Cardiac septum (tissue), 1 donor: Measurements from ENCODE around the gene C16orf82. TPM values are rescaled to one million over a fixed set of nuclear protein-coding genes. Genes with fewer than 3 reads are reported as not detected.
"Not testable (repeated sequence)": the region's sequence is repeated elsewhere in the genome, so short reads cannot be mapped to it uniquely, and the experiment has no call there.

Experiments used
- DNase-seq: peaks from one replicate; pipeline ENCODE4 v3.0.0-alpha.2; 2020; ENCODE audit warnings: low spot score
- intact Hi-C: fragments of 100-400 bp; cut with DNase I; formaldehyde crosslinking; loops from one replicate; pipeline ENCODE4 v1.14.0; 2022
- total RNA-seq: library from RNA; stranded (reverse); fragmentation: NEBNext Ultra II Directional; extraction: Animal tissue kit (Norgen Biotek cat#: 25700); gene quantifications from one replicate; pipeline ENCODE4 v1.2.1, GENCODE V29; 2021
- donor health status: DM: no; HTN: no; CAD: no.

The C16orf82 gene
- total RNA-seq, 1 donor from 2014 or later: not detected

DNA sequence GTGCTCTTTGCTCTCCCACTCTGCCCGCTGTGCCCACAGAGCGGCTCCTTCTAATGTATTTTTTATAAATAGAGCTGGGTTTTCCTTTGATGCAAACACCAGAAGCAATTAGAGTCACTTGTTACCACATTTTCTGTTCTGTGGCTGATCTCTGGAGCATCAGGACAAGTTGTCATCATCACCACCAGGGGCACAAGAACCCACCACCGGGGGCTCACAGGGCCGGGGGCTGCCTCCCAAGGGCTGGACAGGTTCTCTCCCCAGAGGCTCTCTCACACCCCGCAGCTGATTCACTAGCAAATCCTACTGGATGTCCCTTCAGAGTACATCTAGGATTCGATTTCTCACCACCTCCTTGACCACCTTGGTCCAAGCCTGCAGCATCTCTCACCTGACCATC, 18.5 kb downstream of the C16orf82 start:
- peak; percentile 59 for DNase-seq
- intact Hi-C loops: no loop called here

DNA sequence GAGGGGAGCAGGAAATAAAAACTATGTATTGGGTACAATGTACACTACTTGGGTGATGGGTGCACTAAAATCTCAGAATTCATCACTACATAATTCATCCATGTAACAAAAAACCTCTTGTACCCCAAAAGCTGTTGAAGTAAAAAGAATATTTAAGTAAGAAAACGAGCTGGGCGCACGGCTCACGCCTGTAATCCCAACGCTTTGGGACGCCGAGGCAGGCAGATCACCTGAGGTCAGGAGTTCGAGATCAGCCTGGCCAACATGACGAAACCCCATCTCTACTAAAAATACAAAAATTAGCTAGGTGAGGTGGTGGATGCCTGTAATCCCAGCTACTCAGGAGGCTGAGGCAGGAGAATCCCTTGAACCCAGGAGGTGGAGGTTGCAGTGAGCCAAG, 19.3 kb downstream of the C16orf82 start:
- DNase-seq: peak; percentile 71
- intact Hi-C loops: not testable (repeated sequence)

DNA sequence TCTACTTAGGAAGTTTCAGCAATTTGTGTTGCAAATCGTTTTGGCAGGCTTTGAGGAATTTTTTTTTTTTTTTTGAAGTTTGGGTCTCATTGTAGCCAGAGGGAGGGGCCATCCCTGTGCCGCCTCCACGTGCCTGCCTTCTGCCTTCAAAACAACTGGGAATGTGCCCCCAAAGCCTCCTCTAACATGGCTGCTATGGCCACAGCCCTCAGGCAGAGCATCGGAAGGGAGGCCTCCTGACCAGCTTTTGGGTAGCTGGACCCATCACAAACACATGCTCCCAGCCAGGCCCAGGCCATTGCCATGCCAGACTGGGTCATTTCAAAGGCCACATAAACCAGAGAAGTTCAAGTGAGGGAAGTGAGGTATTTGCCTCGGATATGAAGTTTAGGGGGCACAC, 21.5 kb downstream of the C16orf82 start:
- peak; percentile 24 for DNase-seq
- intact Hi-C loops: no loop called here

DNA sequence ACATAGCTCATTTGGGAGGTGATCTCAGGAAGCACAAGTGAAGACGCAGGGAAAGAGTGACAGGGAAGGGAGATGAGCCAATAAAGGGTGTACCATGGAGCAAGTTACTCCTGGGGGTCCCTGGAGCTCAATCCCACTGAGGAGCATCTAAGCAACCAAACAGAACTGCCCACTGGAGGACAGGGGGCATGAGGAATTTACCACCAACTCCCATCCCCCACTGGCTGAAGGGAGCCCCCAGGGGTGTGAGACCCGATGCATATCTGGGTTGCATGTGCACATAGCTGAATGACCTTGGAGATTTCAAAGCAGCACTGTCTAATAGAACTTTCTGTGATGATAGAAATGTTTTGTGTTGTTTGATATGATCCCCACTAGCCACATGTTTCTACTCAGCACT, 29.6 kb downstream of the C16orf82 start:
- DNase-seq: peak; percentile 62
- intact Hi-C loops: no loop called here

DNA sequence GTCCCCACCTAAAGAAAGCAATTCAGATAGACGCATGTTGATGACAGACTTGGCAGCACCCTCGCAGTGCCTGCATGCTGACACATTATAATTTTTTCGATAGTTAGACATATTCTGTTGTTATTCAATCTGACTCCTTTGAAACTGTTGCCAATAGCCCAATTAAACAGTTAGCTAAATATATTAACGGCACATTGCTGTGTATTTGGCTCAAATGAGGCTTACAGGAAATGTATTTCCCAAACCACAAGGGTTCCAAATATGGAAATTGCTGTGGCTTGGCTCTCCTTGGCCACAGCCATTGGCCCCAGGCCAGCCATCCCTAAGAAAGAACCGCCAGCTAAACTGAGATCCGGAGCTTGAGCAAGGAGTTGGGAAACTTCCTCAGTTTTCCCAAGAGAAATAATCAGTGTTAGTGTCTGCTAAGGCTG, 31.1 kb downstream of the C16orf82 start:
- intact Hi-C loops: no loop called here
- DNase-seq: peak; percentile 77

DNA sequence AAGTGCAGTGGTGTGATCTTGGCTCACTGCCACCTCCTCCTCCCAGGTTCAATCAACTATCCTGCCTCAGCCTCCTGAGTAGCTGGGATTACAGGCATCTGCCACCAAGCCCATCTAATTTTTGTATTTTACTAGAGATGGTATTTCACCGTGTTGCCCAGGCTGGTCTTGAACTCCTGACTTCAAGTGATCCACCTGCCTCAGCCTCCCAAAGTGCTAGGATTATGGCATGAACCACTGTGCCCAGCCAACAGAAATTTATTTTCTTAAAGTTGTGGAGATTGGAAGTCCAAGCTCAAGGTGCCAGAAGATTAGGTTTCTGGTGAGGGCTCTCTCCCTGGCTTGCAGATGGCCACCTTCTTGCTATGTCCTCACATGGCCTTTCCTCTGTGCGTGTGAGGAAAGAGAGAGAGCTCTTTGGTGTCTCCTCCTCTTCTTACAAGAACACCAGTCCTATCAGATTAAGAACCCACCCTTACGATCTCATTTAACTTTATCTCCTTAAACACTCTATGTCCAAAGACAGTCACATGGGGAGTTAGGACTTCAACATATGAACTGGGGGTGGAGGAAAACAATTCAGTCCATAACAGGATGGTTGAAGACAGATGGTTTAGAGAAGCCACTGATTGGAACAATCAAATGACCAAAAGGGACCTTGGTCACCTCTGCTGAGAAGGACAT, 31.8 kb downstream of the C16orf82 start:
- intact Hi-C loops: no loop called here
- no peak for DNase-seq

DNA sequence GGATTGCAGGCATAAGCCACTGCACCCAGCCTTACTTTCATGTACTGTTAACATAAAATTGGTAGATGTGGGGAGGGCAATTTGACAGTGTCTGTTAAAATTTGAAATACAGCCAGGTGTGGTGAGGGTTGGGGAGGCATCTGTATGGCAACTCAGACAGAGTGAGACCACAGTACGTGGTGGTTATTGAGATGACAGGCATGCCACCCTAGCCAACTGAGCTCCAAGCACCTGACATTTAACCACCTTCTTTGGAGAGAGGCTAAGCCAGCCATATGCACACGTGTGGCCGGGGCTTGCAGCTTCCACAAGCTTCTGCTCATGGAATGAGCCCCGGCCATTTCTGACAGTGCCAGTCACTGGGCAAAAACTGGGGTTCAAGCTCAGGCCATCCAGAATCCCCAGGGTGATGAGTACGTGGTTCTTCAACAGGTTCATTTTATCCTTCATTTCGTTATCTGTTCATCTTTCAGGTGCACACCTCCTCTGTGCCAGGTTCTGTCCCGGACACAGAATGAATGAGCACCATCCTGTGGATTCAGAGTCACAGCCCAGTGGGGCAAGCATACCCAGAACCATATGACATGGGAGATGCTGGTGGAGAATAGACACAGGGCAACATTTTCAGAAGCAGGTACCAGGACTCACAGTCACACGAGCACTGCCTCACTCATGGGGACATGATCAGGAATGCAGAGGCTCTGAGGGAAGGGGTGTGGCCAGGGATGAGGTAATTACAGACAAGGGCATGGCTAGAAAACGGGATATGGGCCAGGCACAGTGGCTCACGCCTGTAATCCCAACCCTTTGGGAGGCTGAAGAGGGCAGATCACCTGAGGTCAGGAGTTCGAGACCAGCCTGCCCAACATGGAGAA, 36.2 kb downstream of the C16orf82 start:
- intact Hi-C loops: no loop called here
- DNase-seq: peak; percentile 33

DNA sequence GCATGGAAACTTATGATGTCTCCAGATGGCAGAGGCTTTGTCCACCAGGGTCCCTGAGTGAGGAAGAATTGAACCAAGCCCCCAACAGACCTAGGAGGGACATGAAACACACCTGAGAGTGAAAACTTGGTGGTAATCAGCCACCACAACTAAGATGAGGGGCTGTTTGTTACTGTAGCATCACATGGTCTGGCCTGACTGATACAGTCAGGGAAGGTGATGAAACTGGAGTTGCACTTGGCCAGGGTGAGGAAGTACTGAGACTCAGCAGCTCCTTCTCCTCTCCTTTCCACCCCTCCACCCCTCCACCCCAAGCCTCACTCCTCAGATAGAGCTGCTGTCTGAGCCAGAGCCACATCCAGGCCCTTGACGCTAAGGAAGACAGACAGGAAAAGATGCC, 37.2 kb downstream of the C16orf82 start:
- intact Hi-C loops: no loop called here
- peak; percentile 39 for DNase-seq

DNA sequence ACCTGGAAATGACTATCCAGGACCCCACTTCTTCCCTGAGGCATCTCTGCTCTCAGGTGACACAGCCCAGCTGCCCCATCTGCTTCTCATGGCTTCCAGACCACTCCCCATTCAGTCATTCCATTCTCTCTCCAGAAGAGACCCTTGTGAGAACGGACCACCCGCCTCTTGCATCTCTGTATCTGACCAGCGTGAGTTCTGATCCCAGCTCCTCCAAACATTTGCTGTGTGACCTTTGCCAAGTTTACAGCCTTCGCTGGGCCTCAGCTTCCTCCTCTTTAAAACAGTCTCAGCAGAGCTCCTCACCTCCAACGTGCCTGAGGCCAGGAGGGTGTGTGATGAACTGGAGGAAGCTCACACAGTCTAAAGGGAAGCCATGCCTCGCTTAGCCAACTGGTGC, 39.6 kb downstream of the C16orf82 start:
- no peak for DNase-seq
- intact Hi-C loops: loop anchor here (5.0 kb wide), 1 partner anchor 1874 kb away; no protein-coding TSS in a partner anchor

DNA sequence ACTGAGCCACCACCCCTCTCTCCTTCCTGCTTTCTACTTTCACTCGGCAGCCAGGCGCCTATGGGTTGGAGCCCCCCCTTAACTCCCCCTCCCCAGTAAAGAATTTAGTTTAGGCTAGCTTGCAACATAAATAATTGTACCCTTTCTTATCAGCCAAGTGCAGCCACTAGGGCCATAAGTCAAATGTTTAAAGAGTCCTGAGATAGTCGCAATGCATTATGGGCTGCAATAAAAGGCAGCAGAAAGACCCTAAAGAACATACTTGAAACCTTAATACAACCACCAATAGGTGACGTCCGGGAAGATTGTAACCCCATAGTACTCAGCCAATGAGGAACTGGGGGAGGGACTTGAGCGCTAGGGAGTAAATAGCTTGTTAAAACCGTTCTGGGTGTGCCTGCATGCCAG, 40.5 kb downstream of the C16orf82 start:
- intact Hi-C loops: loop anchor here (5.0 kb wide), 1 partner anchor 1875 kb away; no protein-coding TSS in a partner anchor
- no peak for DNase-seq

DNA sequence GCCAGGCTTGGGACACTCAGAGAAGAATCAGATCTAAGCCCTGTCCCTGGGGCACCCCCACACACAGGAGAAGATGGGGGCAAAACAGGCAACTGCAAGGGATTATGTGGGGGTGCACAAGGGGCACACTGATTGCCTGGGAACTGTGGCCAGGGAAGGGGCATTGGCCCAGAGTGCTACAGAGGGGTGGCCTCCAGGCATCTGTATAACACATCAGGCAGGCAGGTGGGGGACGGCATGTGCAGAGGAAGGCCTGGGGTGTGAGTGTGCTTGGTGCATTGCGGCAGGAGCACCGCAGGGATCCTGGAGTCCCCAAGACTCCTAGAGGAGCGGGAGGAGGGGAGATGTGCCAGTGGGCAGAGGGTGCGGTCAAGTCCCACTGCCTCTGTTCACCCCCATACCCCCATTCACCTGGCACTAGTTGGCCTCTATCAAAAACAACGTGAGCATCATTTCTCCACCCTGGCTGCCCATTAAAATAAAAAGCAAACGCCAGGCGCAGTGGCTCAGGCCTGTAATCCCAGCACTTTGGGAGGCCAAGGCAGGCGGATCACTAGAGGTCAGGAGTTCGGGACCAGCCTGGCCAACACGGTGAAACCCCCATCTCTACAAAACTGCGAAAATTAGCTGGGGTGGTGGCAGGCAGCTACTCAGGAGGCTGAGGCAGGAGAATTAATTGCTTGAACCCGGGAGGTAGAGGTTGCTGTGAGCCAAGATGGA, 41.5 kb downstream of the C16orf82 start:
- DNase-seq: no peak
- intact Hi-C loops: loop anchor here (2.0 to 5.0 kb wide), 2 partner anchors 1269 to 1876 kb away; no protein-coding TSS in a partner anchor

DNA sequence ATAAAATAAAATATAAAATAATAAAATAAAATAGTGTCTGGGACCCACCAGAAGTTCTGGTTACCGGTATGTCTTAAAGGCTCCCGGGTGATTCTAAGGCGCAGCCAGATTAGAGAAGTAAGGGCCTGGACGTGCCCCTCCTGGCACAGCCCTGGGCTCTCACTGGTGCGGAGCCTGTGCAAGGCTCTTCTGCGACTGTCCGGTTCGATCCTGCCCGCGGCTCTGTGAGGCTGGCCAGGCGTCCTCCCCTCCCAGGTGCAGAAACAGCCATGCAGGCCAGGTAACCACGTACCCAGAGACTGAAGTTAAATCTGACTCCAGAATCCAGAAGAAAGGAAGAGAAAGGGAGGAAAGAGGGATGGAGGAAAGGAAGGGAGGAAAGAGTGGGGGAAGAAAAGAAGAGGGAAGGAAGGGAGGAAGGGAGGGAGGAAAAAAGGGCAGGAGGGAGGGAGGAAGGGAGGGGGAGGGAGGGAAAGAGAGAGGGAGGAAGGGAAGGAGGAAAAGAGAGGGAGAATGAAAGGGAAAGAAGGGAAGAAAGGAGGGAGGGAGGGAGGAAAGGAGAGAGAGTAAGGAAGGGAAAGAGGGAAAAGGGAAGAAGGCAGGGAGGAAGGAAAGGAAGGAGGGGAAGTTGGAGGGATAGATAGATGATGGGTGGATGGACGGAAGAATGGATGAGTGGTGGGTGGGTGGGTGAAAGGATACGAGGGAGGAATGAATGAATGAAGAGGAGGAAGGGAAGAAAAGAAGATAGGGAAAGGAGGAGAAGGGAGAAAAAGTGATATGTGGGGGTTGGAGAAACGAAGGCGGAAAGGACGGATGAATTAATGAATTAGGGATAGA, 42.3 kb downstream of the C16orf82 start:
- DNase-seq: no peak
- intact Hi-C loops: loop anchor here (2.0 to 5.0 kb wide), 2 partner anchors 1270 to 1877 kb away; no protein-coding TSS in a partner anchor

DNA sequence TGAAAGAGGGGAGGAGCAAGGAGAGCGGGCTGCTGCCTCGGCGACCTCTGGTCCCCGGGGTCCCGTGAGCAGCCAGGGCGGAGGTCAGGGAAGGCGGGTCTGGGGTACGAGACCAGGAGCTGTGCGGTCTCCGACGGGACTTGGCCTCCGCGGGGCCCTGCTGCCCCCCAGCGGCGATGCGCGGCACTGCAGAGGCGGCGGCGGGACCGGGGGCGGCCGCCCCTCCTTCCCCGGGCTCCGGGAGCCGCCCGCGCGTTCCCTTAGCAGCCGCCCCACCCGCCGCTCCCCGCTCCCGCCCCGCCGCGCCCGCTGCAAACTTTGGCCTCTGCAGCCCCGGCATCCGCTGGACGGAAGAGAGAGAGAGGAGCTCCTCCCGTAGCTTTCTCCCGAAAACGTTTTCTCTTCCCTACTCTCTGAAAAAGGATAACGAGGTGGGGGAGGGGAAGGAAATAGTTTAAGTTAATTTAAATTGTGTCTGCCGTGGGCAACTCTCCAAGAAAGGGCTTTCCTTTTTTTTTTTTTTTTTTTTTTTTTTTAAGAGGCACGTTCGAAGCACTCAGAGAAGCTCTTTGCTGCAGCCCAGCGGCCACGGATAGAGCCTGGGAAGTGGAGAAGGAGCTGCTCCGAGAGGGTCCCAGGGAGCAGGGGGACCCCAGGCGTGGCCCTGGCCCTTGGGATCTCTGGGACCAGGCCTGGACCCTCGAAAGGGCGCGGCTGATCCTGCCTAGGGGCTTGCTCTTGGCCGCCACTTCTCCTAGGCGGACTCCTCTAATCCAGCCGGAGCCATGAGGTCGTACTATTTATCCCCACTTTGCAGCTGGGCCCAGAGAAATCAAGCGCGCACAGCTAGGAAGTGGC, 43.2 kb downstream of the C16orf82 start:
- DNase-seq: peak; percentile 88
- intact Hi-C loops: loop anchor here (2.0 to 5.0 kb wide), 2 partner anchors 1271 to 1878 kb away; no protein-coding TSS in a partner anchor

DNA sequence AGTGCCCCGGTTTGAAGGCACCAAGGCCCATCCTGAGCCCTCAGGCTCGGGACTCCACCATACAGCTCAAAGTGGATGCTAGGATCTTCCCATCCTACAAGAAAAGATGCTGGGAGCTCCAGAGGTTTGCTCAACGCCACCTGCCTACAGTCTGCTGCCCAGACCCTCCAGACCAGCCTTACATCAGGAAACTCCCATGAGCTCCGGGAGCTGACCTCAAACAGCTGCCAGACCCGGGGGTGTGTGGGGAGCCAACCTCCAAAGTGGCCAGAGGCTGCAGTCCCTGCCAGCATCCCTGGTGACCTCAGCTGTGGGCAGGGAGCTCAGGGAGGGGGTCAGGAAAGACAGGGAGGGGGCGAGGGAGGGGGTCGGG, 43.8 kb downstream of the C16orf82 start:
- intact Hi-C loops: no loop called here

DNA sequence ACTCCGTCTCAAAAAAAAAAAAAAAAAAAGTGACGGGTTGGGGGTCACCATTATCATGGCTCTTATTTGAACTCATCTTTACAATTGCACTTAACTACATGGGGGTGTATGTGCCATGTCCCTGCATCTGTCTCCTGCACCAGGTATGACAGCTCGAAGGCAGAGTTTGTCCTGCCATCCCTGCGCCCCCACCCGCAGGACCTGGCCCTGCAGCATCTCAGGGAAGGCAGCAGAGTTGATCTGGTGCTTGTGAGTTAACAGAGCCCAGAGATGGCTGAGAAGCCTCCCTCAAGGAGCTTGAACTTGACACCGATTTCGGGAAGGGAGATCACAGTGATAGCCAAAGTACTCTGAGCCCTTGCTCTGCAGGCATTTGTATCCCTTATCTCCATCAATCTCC, 44.8 kb downstream of the C16orf82 start:
- no peak for DNase-seq
- intact Hi-C loops: no loop called here

More for the DNA sequence above, 43.8 kb downstream of the C16orf82 start:
- no peak for DNase-seq

DNA sequence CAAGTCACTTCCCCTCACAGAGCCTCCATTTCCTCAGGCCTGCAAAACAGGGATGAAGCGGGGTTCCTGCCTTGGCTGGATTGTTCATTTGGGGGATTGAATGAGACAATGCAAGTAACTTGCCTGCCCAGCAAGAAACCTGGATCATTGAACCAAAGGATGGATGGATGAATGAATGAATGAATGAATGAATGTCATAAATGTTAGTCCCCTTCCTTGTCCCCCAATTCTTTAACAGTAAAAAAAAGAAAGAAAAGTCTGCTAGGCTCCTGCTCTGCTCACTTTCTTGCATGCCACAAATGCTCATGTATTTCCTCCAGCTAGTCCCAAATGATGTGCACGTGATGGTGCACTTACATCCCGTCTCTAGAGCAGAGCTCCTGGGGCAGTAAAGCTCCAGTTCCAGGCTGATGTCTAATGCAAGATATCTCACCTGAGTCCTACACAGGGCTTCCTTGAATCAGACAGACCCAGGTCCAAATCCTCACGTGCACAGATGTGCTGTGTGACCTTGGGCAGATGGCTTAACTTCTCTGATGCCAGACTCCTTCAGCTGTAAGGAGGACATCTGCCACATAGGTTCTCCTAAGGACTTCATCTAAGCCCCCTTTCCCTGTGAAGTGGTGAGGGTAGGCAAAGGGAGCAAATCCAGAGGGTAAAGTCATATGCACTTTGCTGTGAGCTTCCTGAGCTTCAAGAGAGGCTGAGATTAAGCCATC, 45.5 kb downstream of the C16orf82 start:
- intact Hi-C loops: no loop called here
- DNase-seq: no peak

DNA sequence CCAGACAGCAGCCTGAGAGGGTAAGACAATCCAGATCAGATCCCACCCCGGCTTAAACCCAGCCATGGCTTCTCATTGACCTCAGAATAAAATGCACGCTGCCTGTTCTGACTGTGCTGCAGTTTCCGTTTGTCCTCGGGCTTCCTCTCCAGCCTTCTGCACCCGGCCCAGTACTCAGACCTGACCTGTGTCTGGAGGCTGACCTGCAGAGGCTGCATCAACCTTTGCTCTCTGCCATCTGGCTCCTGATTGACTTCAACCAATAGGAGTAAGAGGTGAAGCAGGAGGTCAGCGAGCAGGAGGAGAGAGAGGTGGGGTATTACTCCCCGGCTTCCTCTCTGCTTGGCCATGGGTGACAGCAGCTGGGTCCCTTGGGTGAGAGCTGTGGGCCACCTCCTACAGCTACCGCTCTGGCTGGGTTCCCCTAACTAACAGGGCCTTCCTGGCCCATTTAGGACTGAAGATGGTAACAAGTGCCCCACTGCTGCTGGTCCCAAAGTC, 46.7 kb downstream of the C16orf82 start:
- no peak for DNase-seq
- intact Hi-C loops: no loop called here
